Fibroblast of peridontal ligament (primary cell): ENCODE data around the gene METTL1.
"Not testable (repeated sequence)": the region's sequence is repeated elsewhere in the genome, so short reads cannot be mapped to it uniquely, and the experiment has no call there.

Experiments
- DNase-seq: peaks from one replicate; pipeline ENCODE4 v3.0.0-alpha.2; 2010; ENCODE audit errors: extremely low read depth

METTL1 gene

GRCh38 chr12:57724003-57724935 is 47.6 kb downstream of the METTL1 start:
- DNase-seq, result no peak

- no peak for DNase-seq
Observed at GRCh38 chr12:57723630-57723962, 48.3 kb downstream of the METTL1 start.

- no peak for DNase-seq
Observed at GRCh38 chr12:57722716-57723629, 48.9 kb downstream of the METTL1 start.

- not testable (repeated sequence) for DNase-seq
Observed at GRCh38 chr12:57721846-57722608, 49.9 kb downstream of the METTL1 start.

GRCh38 chr12:57720606-57721595 is 51.0 kb downstream of the METTL1 start:
- no peak for DNase-seq

- DNase-seq, result no peak
Observed at GRCh38 chr12:57719777-57720605, 51.9 kb downstream of the METTL1 start.

GRCh38 chr12:57718641-57719528 is 53.0 kb downstream of the METTL1 start:
- no peak for DNase-seq
